HG03135 (cell line): ENCODE data around the gene ATP10B.
"Not testable (repeated sequence)": the region's sequence is repeated elsewhere in the genome, so short reads cannot be mapped to it uniquely, and the experiment has no call there.

Experiments used
- ATAC-seq: cut with Tn5 transposase; IDR thresholded peaks from one replicate; pipeline ENCODE4 v1.9.1; 2021; ENCODE audit warnings: mild to moderate bottlenecking, moderate library complexity; ENCODE audit not compliant: unreplicated experiment

Gene ATP10B

GRCh38 chr5:160852049-160852448, at the start of gene ATP10B:
Gene ATP10B (minus strand): TSS chr5:160852211. CDS start chr5:160688074, 164,137 bp downstream.
- ATAC-seq = no peak

- ATAC-seq = no peak
These were observed 49.6 kb upstream of the ATP10B start for GRCh38 chr5:160901656-160902055.

- no peak for ATAC-seq
These were observed 47.7 kb upstream of the ATP10B start for GRCh38 chr5:160899735-160900134.

GRCh38 chr5:160893180-160893964, 41.4 kb upstream of the ATP10B start:
- not testable (repeated sequence) for ATAC-seq

GRCh38 chr5:160887780-160888179, 35.8 kb upstream of the ATP10B start:
- ATAC-seq = no peak

- not testable (repeated sequence) for ATAC-seq
These were observed 21.7 kb upstream of the ATP10B start for GRCh38 chr5:160873560-160874200.

- ATAC-seq = no peak
These were observed 18.0 kb upstream of the ATP10B start for GRCh38 chr5:160869989-160870521.

GRCh38 chr5:160867976-160868375, 16.0 kb upstream of the ATP10B start:
- ATAC-seq = no peak

- no peak for ATAC-seq
These were observed 560 bp downstream of the ATP10B start for GRCh38 chr5:160851451-160851850.

GRCh38 chr5:160850421-160850820, 1.6 kb downstream of the ATP10B start:
- no peak for ATAC-seq

GRCh38 chr5:160847526-160848085, 4.4 kb downstream of the ATP10B start:
- no peak for ATAC-seq

GRCh38 chr5:160846642-160847041, 5.4 kb downstream of the ATP10B start:
- no peak for ATAC-seq

- no peak for ATAC-seq
These were observed 7.8 kb downstream of the ATP10B start for GRCh38 chr5:160844177-160844576.

GRCh38 chr5:160843240-160843639, 8.8 kb downstream of the ATP10B start:
- peak; percentile 100 for ATAC-seq

GRCh38 chr5:160837749-160838593, 14.0 kb downstream of the ATP10B start:
- no peak for ATAC-seq

GRCh38 chr5:160837211-160837610, 14.8 kb downstream of the ATP10B start:
- ATAC-seq = no peak

GRCh38 chr5:160835818-160836528, 16.0 kb downstream of the ATP10B start:
- peak; percentile 71 for ATAC-seq

- peak; percentile 45 for ATAC-seq
These were observed 16.6 kb downstream of the ATP10B start for GRCh38 chr5:160835376-160835775.

GRCh38 chr5:160833806-160834205, 18.2 kb downstream of the ATP10B start:
- ATAC-seq = no peak

- ATAC-seq = no peak
These were observed 20.2 kb downstream of the ATP10B start for GRCh38 chr5:160831801-160832200.
